Gastroesophageal sphincter (tissue), 4 donors: ENCODE data around the gene ST7. TPM values are rescaled to one million over a fixed set of nuclear protein-coding genes. Genes with fewer than 3 reads are reported as not detected.

ENCODE experiments used
- ATAC-seq: fragments of 150-250 bp; one replicate; pipeline ENCODE4 v1.9.1; 2016; ENCODE audit warnings: mild to moderate bottlenecking, moderate library complexity
- H3K27ac ChIP-seq, 4 donors: fragments of 200-600 bp; sonication (generic) in 3 of 4; 1 replicate in 3 of 4; 2 replicates in 1 of 4; pipeline ENCODE4 v1.5.1; 2016 to 2019
- H3K27me3 ChIP-seq: fragments of 200-600 bp; sonication (generic); one replicate; pipeline ENCODE4 v1.5.1; 2019
- H3K36me3 ChIP-seq, 2 donors: fragments of 200-600 bp; sonication (generic); one replicate each; pipeline ENCODE4 v1.5.1; 2019; ENCODE audit warnings: control low read depth in 1 of 2
- H3K4me1 ChIP-seq, 3 donors: fragments of 200-600 bp; sonication (generic); 1 replicate in 2 of 3; 2 replicates in 1 of 3; pipeline ENCODE4 v1.5.1; 2016 to 2019; ENCODE audit warnings: control low read depth in 2 of 3
- H3K4me3 ChIP-seq, 2 donors: fragments of 200-600 bp; sonication (generic); one replicate each; pipeline ENCODE4 v1.5.1; 2019; ENCODE audit warnings: mild to moderate bottlenecking in 1 of 2, moderate library complexity in 1 of 2
- H3K9me3 ChIP-seq, 3 donors: fragments of 200-600 bp; sonication (generic); one replicate each; pipeline ENCODE4 v1.5.1; 2017 to 2019; ENCODE audit warnings: control low read depth in 2 of 3
- CTCF ChIP-seq, 4 experiments: fragments of 200-600 bp in 2 of 4; fragments of 450-650 bp in 2 of 4; sonication (generic) in 1 of 4; IDR thresholded peaks; one replicate each; pipeline ENCODE4 v1.5.1; 2017 to 2019; ENCODE audit warnings: antibody characterized with exemption in 4 of 4, mild to moderate bottlenecking in 2 of 4, moderate library complexity in 2 of 4
- EP300 ChIP-seq: sonication (generic); formaldehyde crosslinking; IDR thresholded peaks from one replicate; pipeline ENCODE4 v1.6.1; 2017; ENCODE audit warnings: antibody characterized with exemption, mild to moderate bottlenecking
- POLR2A ChIP-seq, 2 donors: fragments of 450-650 bp; IDR thresholded peaks; one replicate each; pipeline ENCODE4 v1.6.1; 2017; ENCODE audit warnings: antibody characterized with exemption in 2 of 2, mild to moderate bottlenecking in 2 of 2, moderate library complexity in 1 of 2
- POLR2AphosphoS5 ChIP-seq: sonication (generic); formaldehyde crosslinking; IDR thresholded peaks from one replicate; pipeline ENCODE4 v1.6.1; 2017; ENCODE audit warnings: antibody characterized with exemption
- WGBS, 2 donors: methylation state at CpG; one replicate each; pipeline ENCODE4 v1.1.5; 2018; ENCODE audit warnings: low coverage in 1 of 2; 5-methylcytosine and 5-hydroxymethylcytosine counted together
- total RNA-seq, 4 donors: library from RNA; depleted of rRNA; stranded (reverse); fragments of >200 nt; gene quantifications; one replicate each; pipeline ENCODE4 v1.1.0, GENCODE V29; 2016

The ST7 gene
- total RNA-seq, 4 donors from 2014 or later = 19.1 to 43.9 (median 24.2) TPM

DNA sequence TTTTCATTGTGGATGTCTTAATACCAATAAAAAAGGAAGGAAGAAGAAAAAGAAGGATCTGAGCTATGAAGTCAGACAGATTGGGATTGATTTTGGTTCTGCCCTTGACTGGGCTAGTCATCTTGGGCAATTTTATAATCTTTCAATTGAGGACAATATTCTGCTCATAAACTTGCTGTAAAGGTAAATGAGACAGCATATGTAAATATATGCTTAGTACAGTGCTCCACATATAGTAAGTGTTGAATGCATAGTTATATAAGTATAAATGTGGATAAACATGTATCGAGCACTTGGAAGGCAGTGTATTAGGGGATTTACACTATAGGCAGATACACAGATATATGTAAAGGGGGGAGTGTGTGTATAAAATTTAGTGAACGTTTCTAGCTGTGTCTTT, 85.1 kb downstream of the ST7 start:
- WGBS, 2 donors = 68 to 74% methylated on average over 2 of the region's 2 CpGs

GRCh38 chr7:117041007-117041406, 87.7 kb downstream of the ST7 start:
- H3K36me3 ChIP-seq = no peaks in the 10 kb centered on the region
- no peak overlapping the region for H3K4me3 ChIP-seq
- H3K9me3 ChIP-seq = no peaks in the 10 kb centered on the region
- no peaks in the 10 kb centered on the region for H3K27me3 ChIP-seq
- WGBS, 2 donors = 82 to 100% methylated on average over 2 of the region's 2 CpGs
- peaks cover 5 to 50% (median 6%) of the 10 kb centered on the region in 3 donors for H3K4me1 ChIP-seq
- H3K27ac ChIP-seq = no peak overlapping the region
- no peak for TF ChIP-seq POLR2A (IDR thresholded peaks at IDR 0.05)
- no peak for TF ChIP-seq CTCF (IDR thresholded peaks at IDR 0.05)
- TF ChIP-seq EP300 = no peak
- TF ChIP-seq POLR2AphosphoS5 = no peak
- ATAC-seq = no peak

More for the DNA sequence above, 85.1 kb downstream of the ST7 start:
- Histone ChIP-seq H3K4me1 (peaks cover 6 to 57% (median 8%) of the 10 kb centered on the region in 3 donors), H3K4me3 (no peak overlapping the region), H3K27me3 (no peaks in the 10 kb centered on the region), H3K9me3 (no peaks in the 10 kb centered on the region), H3K27ac (no peak overlapping the region), H3K36me3 (no peaks in the 10 kb centered on the region)
- TF ChIP-seq POLR2A (IDR thresholded peaks at IDR 0.05) (no peak), CTCF (IDR thresholded peaks at IDR 0.05) (no peak), EP300 (no peak), POLR2AphosphoS5 (no peak)
- ATAC-seq = no peak

DNA sequence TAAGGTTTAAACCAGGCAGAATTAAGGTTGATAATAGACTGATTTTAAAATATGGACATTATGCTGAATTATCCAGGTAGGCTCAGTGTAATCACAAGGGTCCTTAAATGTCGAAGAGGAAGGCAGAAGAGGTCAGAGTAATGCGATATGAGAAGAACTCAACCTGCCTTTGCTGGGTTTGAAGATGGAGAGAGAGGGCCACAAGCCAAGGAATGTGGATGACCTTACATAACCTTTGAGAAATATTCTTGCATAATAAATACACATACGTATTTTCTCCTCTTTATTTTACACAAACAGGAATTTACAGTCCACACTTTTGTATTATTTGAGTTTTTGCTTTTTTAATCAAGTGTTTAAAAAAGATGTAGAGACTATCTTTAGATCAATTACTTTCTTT, 88.5 kb downstream of the ST7 start:
- Histone ChIP-seq H3K4me1 (peaks cover 10 to 50% (median 12%) of the 10 kb centered on the region in 3 donors), H3K36me3 (no peaks in the 10 kb centered on the region), H3K4me3 (no peak overlapping the region), H3K27ac (no peak overlapping the region), H3K27me3 (no peaks in the 10 kb centered on the region), H3K9me3 (no peaks in the 10 kb centered on the region)
- no peak for TF ChIP-seq POLR2AphosphoS5
- no peak for TF ChIP-seq CTCF (IDR thresholded peaks at IDR 0.05)
- no peak for TF ChIP-seq EP300
- no peak for TF ChIP-seq POLR2A (IDR thresholded peaks at IDR 0.05)
- no peak for ATAC-seq
- 24 to 78% methylated on average over 2 to 3 of the region's 3 CpGs for WGBS, 2 donors

- H3K4me1 ChIP-seq = peaks cover 14 to 59% (median 16%) of the 10 kb centered on the region in 3 donors
- no peaks in the 10 kb centered on the region for H3K27me3 ChIP-seq
- WGBS, 2 donors = 17 to 28% methylated on average over 2 of the region's 2 CpGs
- H3K9me3 ChIP-seq = no peaks in the 10 kb centered on the region
- ATAC-seq = no peak
- TF ChIP-seq POLR2A (IDR thresholded peaks at IDR 0.05) (no peak), EP300 (no peak), CTCF (IDR thresholded peaks at IDR 0.05) (no peak), POLR2AphosphoS5 (no peak)
- H3K36me3 ChIP-seq = no peaks in the 10 kb centered on the region
- H3K27ac ChIP-seq = peak overlapping the region in 1 of 4 donors; percentile 1
- no peak overlapping the region for H3K4me3 ChIP-seq
These were observed 90.0 kb downstream of the ST7 start for GRCh38 chr7:117043108-117043825.

DNA sequence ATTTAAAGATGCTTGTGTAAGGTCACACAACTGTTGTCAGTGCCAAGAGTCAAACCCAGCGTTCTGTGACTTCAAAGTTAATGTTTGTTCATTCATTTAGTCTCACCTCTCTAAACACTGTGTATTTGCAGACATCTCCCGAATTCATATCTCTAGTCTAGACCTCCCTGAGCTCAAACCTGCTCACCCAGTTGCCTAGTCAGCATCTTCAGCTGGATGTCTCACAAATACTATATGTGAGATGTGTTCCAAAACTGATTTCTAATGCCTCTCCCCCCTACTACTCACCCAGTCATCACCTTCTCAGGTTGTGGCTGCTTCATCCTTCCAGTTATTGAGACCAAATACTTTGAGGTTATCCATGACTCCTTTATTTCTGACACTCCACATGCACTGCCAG, 91.4 kb downstream of the ST7 start:
- Histone ChIP-seq H3K4me3 (no peak overlapping the region), H3K4me1 (peaks cover 14 to 73% (median 16%) of the 10 kb centered on the region in 3 donors), H3K27ac (no peak overlapping the region), H3K9me3 (no peaks in the 10 kb centered on the region), H3K36me3 (no peaks in the 10 kb centered on the region), H3K27me3 (no peaks in the 10 kb centered on the region)
- no peak for ATAC-seq
- TF ChIP-seq CTCF (IDR thresholded peaks at IDR 0.05) (no peak), EP300 (no peak), POLR2A (IDR thresholded peaks at IDR 0.05) (no peak), POLR2AphosphoS5 (no peak)
- WGBS, 2 donors = 87 to 100% methylated on average over 2 of the region's 2 CpGs
